Lung (tissue), 16 donors: Measurements from ENCODE around the gene SHISAL2A. TPM values are rescaled to one million over a fixed set of nuclear protein-coding genes. Genes with fewer than 3 reads are reported as not detected.

ENCODE experiments used
- ATAC-seq: fragments of 200-7000 bp; cut with Tn5 transposase; one replicate; pipeline ENCODE4 v1.9.1; 2020; ENCODE audit warnings: moderate number of reproducible peaks; ENCODE audit not compliant: insufficient read depth, low FRiP score
- DNase-seq, 3 donors: peaks; one replicate each; pipeline ENCODE4 v3.0.0-alpha.2; 2013 to 2017
- H3K27ac ChIP-seq, 2 donors: one replicate each; pipeline ENCODE4 v1.5.1; 2013; ENCODE audit warnings: mild to moderate bottlenecking in 2 of 2, moderate library complexity in 2 of 2, control low read depth in 1 of 2, inconsistent platforms in 1 of 2, low read depth in 1 of 2, low read length in 1 of 2
- H3K27me3 ChIP-seq, 3 donors: one replicate each; pipeline ENCODE4 v1.5.1; 2013; ENCODE audit warnings: low read length in 2 of 3; ENCODE audit not compliant: control insufficient read depth in 3 of 3, insufficient read depth in 3 of 3
- H3K36me3 ChIP-seq, 4 donors: one replicate each; pipeline ENCODE4 v1.5.1; 2013; ENCODE audit warnings: low read length in 4 of 4, mild to moderate bottlenecking in 1 of 4, moderate library complexity in 1 of 4; ENCODE audit not compliant: control insufficient read depth in 4 of 4, insufficient read depth in 4 of 4
- H3K4me1 ChIP-seq, 5 donors: one replicate each; pipeline ENCODE4 v1.5.1; 2013; ENCODE audit warnings: low read length in 5 of 5, mild to moderate bottlenecking in 2 of 5, moderate library complexity in 1 of 5; ENCODE audit not compliant: control insufficient read depth in 5 of 5, insufficient read depth in 5 of 5
- H3K4me3 ChIP-seq: one replicate; pipeline ENCODE4 v1.5.1; 2013; ENCODE audit warnings: mild to moderate bottlenecking, control low read depth, moderate library complexity
- H3K9ac ChIP-seq, 2 donors: one replicate each; pipeline ENCODE4 v1.5.1; 2013; ENCODE audit warnings: low read length in 2 of 2, control low read depth in 1 of 2; ENCODE audit not compliant: insufficient read depth in 1 of 2
- H3K9me3 ChIP-seq, 4 donors: one replicate each; pipeline ENCODE4 v1.5.1; 2013; ENCODE audit warnings: low read length in 3 of 4, mild to moderate bottlenecking in 1 of 4, moderate library complexity in 1 of 4; ENCODE audit not compliant: control insufficient read depth in 4 of 4, insufficient read depth in 3 of 4
- CTCF ChIP-seq: IDR thresholded peaks from 2 replicates; pipeline ENCODE4 v1.5.1; 2012; ENCODE audit warnings: mild to moderate bottlenecking; ENCODE audit errors: control extremely low read depth, extremely low read depth
- WGBS, 2 donors: extraction: QIAGEN DNeasy Blood & Tissue Kit; methylation state at CpG; one replicate each; pipeline ENCODE4 v1.1.7; 2013; 5-methylcytosine and 5-hydroxymethylcytosine counted together
- long read RNA-seq, 5 donors: transcript quantifications; one replicate each; lab custom pipeline, GENCODE V29; 2026
- polyA plus RNA-seq, 2 donors: library from polyadenylated mRNA; stranded (reverse); fragments of 200-250 nt; gene quantifications; one replicate each; pipeline ENCODE4 v1.2.1, GENCODE V29; 2013
- total RNA-seq, 2 donors: library from RNA; depleted of rRNA in 1 of 2; stranded (reverse); fragments of >200 nt in 1 of 2; gene quantifications; one replicate each; pipeline ENCODE4 v1.2.1, GENCODE V29; 2014 to 2021
- donor health status: control.
- donor health status: control.
- donor health status: Bipolar disorder and iron deficiency.
- donor health status: healthy.
- donor health status: DM: yes; HTN: yes; CAD: no.

Gene SHISAL2A
- total RNA-seq = 1 to 10 TPM; 1.7 to 2.2 TPM
- polyA plus RNA-seq = 1 to 10 TPM in 1 of 2 donors, under 1 TPM in 1; 0.79 to 2.6 TPM
- long read RNA-seq, donor 1 = 0 reads
- long read RNA-seq, donor 2, partial matches to known transcripts = 5 of 5 reads
- long read RNA-seq, donor 2, other reads (novel, unspliced or antisense) = 0 of 5 reads
- long read RNA-seq, donor 3 = 0 reads
- long read RNA-seq, donor 4 = 0 reads
- long read RNA-seq, donor 5 = 0 reads

- ATAC-seq = no peak
- H3K9ac ChIP-seq = no peak within 1 kb of the TSS
- DNase-seq = peak; percentile 51 to 79 (median 73)
Observed at GRCh38 chr1:52632732-52633290, at the start of gene SHISAL2A. SHISAL2A (plus strand) TSS chr1:52633168; CDS start chr1:52633494, 326 bp downstream.

GRCh38 chr1:52585474-52585873 is 47.5 kb upstream of the SHISAL2A start:
- no peaks in the 10 kb centered on the region for H3K4me1 ChIP-seq
- no peak for ATAC-seq

More at GRCh38 chr1:52632732-52633290, at the start of gene SHISAL2A:
- TF ChIP-seq CTCF = no peak
- Histone ChIP-seq H3K4me3 (no peak within 1 kb of the TSS), H3K9me3 (peaks cover 0 to 6% (median 0%) of the 10 kb centered on the region in 4 donors), H3K4me1 (peaks cover 0 to 31% (median 5%) of the 10 kb centered on the region in 5 donors), H3K36me3 (no peaks in the 10 kb centered on the region), H3K27me3 (peaks cover 0 to 11% (median 0%) of the 10 kb centered on the region in 3 donors), H3K27ac (peak within 1 kb of the TSS in 1 of 2 donors; percentile 42)
- 11 to 17% methylated on average over 34 to 53 of the region's 53 CpGs for WGBS, 2 donors

GRCh38 chr1:52588027-52588426 is 44.9 kb upstream of the SHISAL2A start:
- no peak for ATAC-seq
- no peaks in the 10 kb centered on the region for H3K4me1 ChIP-seq
- DNase-seq = no peak
- no peaks in the 10 kb centered on the region for H3K9me3 ChIP-seq
- no peak overlapping the region for H3K4me3 ChIP-seq
- H3K9ac ChIP-seq = no peak overlapping the region
- no peaks in the 10 kb centered on the region for H3K36me3 ChIP-seq
- no peak overlapping the region for H3K27ac ChIP-seq
- TF ChIP-seq CTCF = no peak
- H3K27me3 ChIP-seq = no peaks in the 10 kb centered on the region

More at GRCh38 chr1:52585474-52585873, 47.5 kb upstream of the SHISAL2A start:
- Histone ChIP-seq H3K27me3 (no peaks in the 10 kb centered on the region), H3K36me3 (no peaks in the 10 kb centered on the region), H3K9ac (no peak overlapping the region), H3K27ac (no peak overlapping the region), H3K4me3 (no peak overlapping the region), H3K9me3 (no peaks in the 10 kb centered on the region)
- DNase-seq = no peak
- 73 to 90% methylated on average over 1 of the region's 1 CpG for WGBS, 2 donors
- TF ChIP-seq CTCF = no peak
